CD4-positive, alpha-beta T cell (primary cell): ENCODE data around the gene RALGAPA1. TPM values are rescaled to one million over a fixed set of nuclear protein-coding genes. Genes with fewer than 3 reads are reported as not detected.

ENCODE experiments used
- ATAC-seq: fragments of 200-7000 bp; cut with Tn5 transposase; one replicate; pipeline ENCODE4 v1.10.0; 2022; ENCODE audit warnings: mild to moderate bottlenecking; ENCODE audit not compliant: poor library complexity
- CTCF ChIA-PET: fragments of 350-600 bp; sonication (Branson Sonifier 250); formaldehyde crosslinking; loops from one replicate; lab custom pipeline; 2021; ENCODE audit warnings: antibody characterized with exemption, inconsistent platforms; lab: Charles Lee
- POLR2A ChIA-PET: fragments of 350-600 bp; sonication (Branson Sonifier 250); formaldehyde crosslinking; loops from one replicate; lab custom pipeline; 2021; ENCODE audit warnings: antibody characterized with exemption, inconsistent platforms; lab: Charles Lee
- DNase-seq, 14 experiments: peaks; one replicate each; pipeline ENCODE4 v3.0.0-alpha.2; 2013 to 2020; ENCODE audit warnings: mixed read lengths in 2 of 14
- H3K27ac ChIP-seq, 2 donors: one replicate each; pipeline versions ENCODE4 v1.5.1 to v1.7.0; 2013; ENCODE audit warnings: low read length in 2 of 2, low read depth in 1 of 2, mild to moderate bottlenecking in 1 of 2
- H3K27me3 ChIP-seq, 2 experiments: 1 replicate in 1 of 2; 2 replicates in 1 of 2; pipeline versions ENCODE4 v1.6.1 to v1.7.0; 2013; ENCODE audit warnings: low read length in 2 of 2, control low read depth in 1 of 2, mild to moderate bottlenecking in 1 of 2, moderate library complexity in 1 of 2; ENCODE audit not compliant: insufficient read depth in 2 of 2, control insufficient read depth in 1 of 2
- H3K36me3 ChIP-seq: one replicate; pipeline ENCODE4 v1.6.1; 2013; ENCODE audit warnings: low read length, control low read depth; ENCODE audit not compliant: insufficient read depth
- H3K4me1 ChIP-seq: one replicate; pipeline ENCODE4 v1.6.1; 2013; ENCODE audit warnings: low read length, control low read depth; ENCODE audit not compliant: insufficient read depth
- H3K4me3 ChIP-seq: one replicate; pipeline ENCODE4 v1.5.1; 2013; ENCODE audit warnings: mild to moderate bottlenecking, low read length, moderate library complexity
- H3K9me3 ChIP-seq, 2 experiments: 1 replicate in 1 of 2; 2 replicates in 1 of 2; pipeline versions ENCODE4 v1.6.1 to v1.7.0; 2013; ENCODE audit warnings: low read length in 2 of 2, mild to moderate bottlenecking in 2 of 2, control low read depth in 1 of 2, moderate library complexity in 1 of 2; ENCODE audit not compliant: control insufficient read depth in 1 of 2, insufficient read depth in 1 of 2
- H3K27ac Mint-ChIP-seq: one replicate; pipeline ENCODE4 v1.8.0; 2020; ENCODE audit warnings: mixed read lengths
- H3K27me3 Mint-ChIP-seq: one replicate; pipeline ENCODE4 v1.8.0; 2021; ENCODE audit warnings: mixed read lengths
- H3K36me3 Mint-ChIP-seq: one replicate; pipeline ENCODE4 v1.8.0; 2021; ENCODE audit warnings: low read depth, mixed read lengths
- H3K4me1 Mint-ChIP-seq: one replicate; pipeline ENCODE4 v1.8.0; 2021; ENCODE audit warnings: low read depth, mixed read lengths
- H3K4me3 Mint-ChIP-seq: one replicate; pipeline ENCODE4 v1.8.0; 2020; ENCODE audit warnings: mild to moderate bottlenecking, mixed read lengths
- H3K9me3 Mint-ChIP-seq: one replicate; pipeline ENCODE4 v1.8.0; 2020; ENCODE audit warnings: mixed read lengths
- CTCF ChIP-seq: fragments of 200-600 bp; IDR thresholded peaks from one replicate; pipeline ENCODE4 v1.8.0; 2022; ENCODE audit warnings: antibody characterized with exemption, mild to moderate bottlenecking
- intact Hi-C, 2 experiments: fragments of 100-400 bp; cut with DNase I in 1 of 2; cut with micrococcal nuclease in 1 of 2; formaldehyde crosslinking; loops; one replicate each; pipeline versions ENCODE4 v1.15.1 to v1.9.0; 2023 to 2025; cut with DNase I, micrococcal nuclease
- total RNA-seq, 174 experiments: library from RNA in 2 of 174; stranded (reverse) in 2 of 174; gene quantifications; one replicate each; pipeline ENCODE4 v1.2.3 and lab custom pipeline; 2021 to 2026

The RALGAPA1 gene
- total RNA-seq, 2 experiments from 2014 or later, result 72.0 to 75.5 TPM

GRCh38 chr14:35695647-35696046, 113.4 kb downstream of the RALGAPA1 start:
- DNase-seq (no peak), ATAC-seq (no peak)
- Mint-ChIP-seq H3K9me3 (no peaks in the 10 kb centered on the region), H3K4me1 (peaks cover 6% of the 10 kb centered on the region), H3K27me3 (no peaks in the 10 kb centered on the region), H3K27ac (no peak overlapping the region), H3K36me3 (no peaks in the 10 kb centered on the region), H3K4me3 (no peak overlapping the region)
- H3K4me1 ChIP-seq, result no peaks in the 10 kb centered on the region
- no peaks in the 10 kb centered on the region for H3K9me3 ChIP-seq
- H3K36me3 ChIP-seq, result no peaks in the 10 kb centered on the region
- H3K27ac ChIP-seq, result no peak overlapping the region
- no peaks in the 10 kb centered on the region for H3K27me3 ChIP-seq
- POLR2A ChIA-PET, result no interaction called here
- no peak for TF ChIP-seq CTCF
- intact Hi-C loops, result no loop called here
- no peak overlapping the region for H3K4me3 ChIP-seq
- CTCF ChIA-PET, result no interaction called here

- CTCF ChIA-PET, result no interaction called here
- Mint-ChIP-seq H3K27me3 (no peaks in the 10 kb centered on the region), H3K4me3 (no peak overlapping the region), H3K36me3 (no peaks in the 10 kb centered on the region), H3K27ac (no peak overlapping the region), H3K4me1 (peaks cover 6% of the 10 kb centered on the region), H3K9me3 (no peaks in the 10 kb centered on the region)
- no peak for ATAC-seq
- TF ChIP-seq CTCF, result no peak
- H3K9me3 ChIP-seq, result no peaks in the 10 kb centered on the region
- POLR2A ChIA-PET, result no interaction called here
- H3K27ac ChIP-seq, result no peak overlapping the region
- DNase-seq, result no peak
- no peaks in the 10 kb centered on the region for H3K4me1 ChIP-seq
- no peaks in the 10 kb centered on the region for H3K27me3 ChIP-seq
- H3K36me3 ChIP-seq, result no peaks in the 10 kb centered on the region
- H3K4me3 ChIP-seq, result no peak overlapping the region
- intact Hi-C loops, result no loop called here
Measured at GRCh38 chr14:35695072-35695471, 114.0 kb downstream of the RALGAPA1 start.

DNA sequence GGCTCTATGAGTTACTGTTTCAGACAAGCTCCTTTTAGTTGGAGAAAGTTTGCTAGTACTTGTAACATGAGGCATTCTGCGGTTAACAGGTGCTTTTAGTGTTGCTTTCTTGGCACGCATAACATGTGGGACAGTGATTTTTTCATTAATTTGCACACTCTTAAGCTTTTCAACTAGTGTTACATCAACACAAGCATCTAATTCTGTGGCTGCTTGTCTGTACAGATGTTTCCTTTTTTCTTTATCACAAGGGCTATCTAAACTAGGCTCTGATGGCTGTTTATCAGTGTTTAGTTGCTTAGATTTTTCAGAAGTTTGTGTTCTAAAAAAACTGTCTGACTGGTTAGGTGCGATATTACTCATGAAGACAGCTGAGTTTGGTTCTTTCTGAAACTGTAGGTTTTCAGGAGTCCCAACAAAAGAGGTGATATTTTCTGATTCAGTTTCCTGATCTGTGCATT, 120.1 kb downstream of the RALGAPA1 start:
- no peak for ATAC-seq

More for the DNA sequence above, 120.1 kb downstream of the RALGAPA1 start:
- DNase-seq, result peak in 2 of 14 experiments; percentile 5 to 8
- intact Hi-C loops, result loop anchor here in 1 of 2 experiments (10.0 kb wide), 1 partner anchor 554 kb away; no protein-coding TSS in a partner anchor
- Histone ChIP-seq H3K4me1 (no peaks in the 10 kb centered on the region), H3K27ac (no peak overlapping the region), H3K36me3 (peaks cover 32% of the 10 kb centered on the region), H3K9me3 (no peaks in the 10 kb centered on the region), H3K4me3 (no peak overlapping the region), H3K27me3 (no peaks in the 10 kb centered on the region)
- TF ChIP-seq CTCF, result no peak
- Mint-ChIP-seq H3K27me3 (no peaks in the 10 kb centered on the region), H3K27ac (peak overlapping the region; percentile 33), H3K36me3 (peaks cover 43% of the 10 kb centered on the region), H3K4me3 (no peak overlapping the region), H3K9me3 (no peaks in the 10 kb centered on the region), H3K4me1 (no peaks in the 10 kb centered on the region)
- CTCF ChIA-PET, result interaction anchor here (1.3 to 1.7 kb wide), 2 partner anchors 10 to 126 kb away, joined by 3 to 4 read pairs; no protein-coding TSS in a partner anchor
- POLR2A ChIA-PET, result no interaction called here
